H1 (cell line): ENCODE data around the gene THOC6. TPM values are rescaled to one million over a fixed set of nuclear protein-coding genes. Genes with fewer than 3 reads are reported as not detected.

Experiments
- CTCF ChIA-PET: fragments of 300-600 bp; sonication (Branson Sonifier 250); formaldehyde crosslinking; loops from one replicate; lab custom pipeline; 2021; ENCODE audit not compliant: partially characterized antibody; lab: Charles Lee
- POLR2A ChIA-PET: fragments of 300-600 bp; sonication (Branson Sonifier 250); formaldehyde crosslinking; loops from one replicate; lab custom pipeline; 2021; ENCODE audit warnings: inconsistent platforms; ENCODE audit not compliant: partially characterized antibody; lab: Charles Lee
- DNase-seq, 2 experiments: peaks; one replicate each; pipeline versions ENCODE4 v3.0.0 to v3.0.0-alpha.2; 2010 to 2022; ENCODE audit warnings: low spot score in 2 of 2, low read depth in 1 of 2, mixed read lengths in 1 of 2
- FAIRE-seq: peaks from 2 replicates; lab custom pipeline; 2011; peaks lifted over from hg19 to GRCh38; lab: Jason Lieb, UNC
- H2AFZ ChIP-seq: 2 replicates; pipeline ENCODE4 v1.8.1; 2012; ENCODE audit warnings: low read length, inconsistent platforms
- H2AK5ac ChIP-seq: 2 replicates; pipeline ENCODE4 v1.6.1; 2013; ENCODE audit warnings: low read depth, low read length
- H2BK120ac ChIP-seq: replicated peaks from 2 replicates; pipeline ENCODE3; 2013; ENCODE audit warnings: low read depth, low read length, inconsistent platforms
- H2BK12ac ChIP-seq: 2 replicates; pipeline ENCODE4 v1.6.1; 2013; ENCODE audit warnings: low read depth, low read length
- H2BK15ac ChIP-seq: 2 replicates; pipeline ENCODE4 v1.6.1; 2013; ENCODE audit warnings: low read length
- H2BK20ac ChIP-seq: 2 replicates; pipeline ENCODE4 v1.6.1; 2013; ENCODE audit warnings: low read length
- H2BK5ac ChIP-seq: 2 replicates; pipeline ENCODE4 v1.6.1; 2013; ENCODE audit warnings: low read depth, low read length
- H3K14ac ChIP-seq: 2 replicates; pipeline ENCODE4 v1.6.1; 2013; ENCODE audit warnings: inconsistent platforms; ENCODE audit not compliant: insufficient read length
- H3K18ac ChIP-seq: 2 replicates; pipeline ENCODE4 v1.6.1; 2013; ENCODE audit warnings: low read length; ENCODE audit errors: extremely low read depth
- H3K23ac ChIP-seq: 2 replicates; pipeline ENCODE4 v1.6.1; 2013; ENCODE audit warnings: inconsistent platforms; ENCODE audit not compliant: insufficient read length
- H3K23me2 ChIP-seq: 2 replicates; pipeline ENCODE4 v1.6.1; 2013; ENCODE audit warnings: low read depth, low read length
- H3K27ac ChIP-seq: 2 replicates; pipeline ENCODE4 v1.6.1; 2011; ENCODE audit warnings: low read depth, low read length, inconsistent platforms
- H3K27me3 ChIP-seq, 4 experiments: replicated peaks in 1 of 4; 1 replicate in 1 of 4; 2 replicates in 3 of 4; pipeline versions ENCODE4 v1.6.1 to v1.8.1; 2011 to 2013; ENCODE audit warnings: low read length in 3 of 4, mild to moderate bottlenecking in 3 of 4, inconsistent platforms in 2 of 4, mixed read lengths in 2 of 4, moderate library complexity in 1 of 4; ENCODE audit not compliant: control insufficient read depth in 3 of 4, insufficient read depth in 3 of 4; ENCODE audit errors: extremely low read depth in 1 of 4
- H3K36me3 ChIP-seq, 4 experiments: 2 replicates each; pipeline versions ENCODE4 v1.6.1 to v1.8.1; 2011 to 2013; ENCODE audit warnings: mild to moderate bottlenecking in 4 of 4, low read length in 3 of 4, moderate library complexity in 2 of 4, control low read depth in 1 of 4, inconsistent platforms in 1 of 4; ENCODE audit not compliant: insufficient read depth in 4 of 4, control insufficient read depth in 2 of 4
- H3K4ac ChIP-seq: replicated peaks from 2 replicates; pipeline ENCODE3; 2013; ENCODE audit warnings: low read length, low read depth, mixed read lengths, inconsistent platforms; ENCODE audit not compliant: insufficient read length
- H3K4me1 ChIP-seq, 4 experiments: replicated peaks in 1 of 4; 1 replicate in 1 of 4; 2 replicates in 3 of 4; pipeline versions ENCODE4 v1.6.1 to v1.8.1; 2011 to 2013; ENCODE audit warnings: low read length in 3 of 4, inconsistent platforms in 2 of 4, mixed read lengths in 1 of 4; ENCODE audit not compliant: insufficient read depth in 4 of 4, control insufficient read depth in 3 of 4
- H3K4me2 ChIP-seq, 2 experiments: 2 replicates each; pipeline versions ENCODE4 v1.6.1 to v1.8.1; 2011 to 2013; ENCODE audit warnings: low read depth in 2 of 2, low read length in 2 of 2, control low read depth in 1 of 2, inconsistent platforms in 1 of 2, mild to moderate bottlenecking in 1 of 2; ENCODE audit not compliant: insufficient read depth in 1 of 2
- H3K4me3 ChIP-seq, 4 experiments: fragments of 200-600, 300-600 bp in 1 of 4; sonication (generic), shearing (Covaris generic), sonication (Bioruptor Twin) in 1 of 4; 2 replicates each; pipeline versions ENCODE4 v1.5.1 to v1.8.1; 2011 to 2016; ENCODE audit warnings: low read length in 4 of 4, low read depth in 3 of 4, control low read depth in 2 of 4, inconsistent platforms in 2 of 4, mild to moderate bottlenecking in 2 of 4, mixed read lengths in 1 of 4, moderate library complexity in 1 of 4; ENCODE audit not compliant: insufficient read depth in 2 of 4; ENCODE audit errors: extremely low read depth in 1 of 4
- H3K56ac ChIP-seq: replicated peaks from 2 replicates; pipeline ENCODE3; 2013; ENCODE audit warnings: low read depth, mild to moderate bottlenecking, mixed read lengths, low read length, inconsistent platforms; ENCODE audit not compliant: insufficient read length
- H3K79me1 ChIP-seq: 2 replicates; pipeline ENCODE4 v1.6.1; 2013; ENCODE audit warnings: low read depth, low read length, control low read depth
- H3K79me2 ChIP-seq, 2 experiments: 2 replicates each; pipeline versions ENCODE4 v1.6.1 to v1.8.1; 2012 to 2013; ENCODE audit warnings: low read length in 2 of 2, mild to moderate bottlenecking in 2 of 2, inconsistent platforms in 1 of 2; ENCODE audit not compliant: insufficient read depth in 2 of 2, control insufficient read depth in 1 of 2
- H3K9ac ChIP-seq, 4 experiments: replicated peaks in 1 of 4; 1 replicate in 1 of 4; 2 replicates in 3 of 4; pipeline versions ENCODE4 v1.6.1 to v1.8.1; 2011 to 2013; ENCODE audit warnings: low read depth in 3 of 4, low read length in 3 of 4, control low read depth in 2 of 4, mild to moderate bottlenecking in 2 of 4, moderate library complexity in 2 of 4, inconsistent platforms in 1 of 4; ENCODE audit errors: extremely low read depth in 1 of 4
- H3K9me3 ChIP-seq, 2 experiments: 2 replicates each; pipeline versions ENCODE4 v1.6.1 to v1.8.1; 2012 to 2013; ENCODE audit warnings: mild to moderate bottlenecking in 2 of 2, moderate library complexity in 2 of 2, control low read depth in 1 of 2, inconsistent platforms in 1 of 2, low read depth in 1 of 2, low read length in 1 of 2, mixed read lengths in 1 of 2; ENCODE audit not compliant: insufficient read depth in 2 of 2
- H4K20me1 ChIP-seq, 2 experiments: replicated peaks in 1 of 2; 2 replicates each; pipeline versions ENCODE3 to v1.8.1; 2011 to 2013; ENCODE audit warnings: inconsistent platforms in 2 of 2, low read length in 2 of 2, mild to moderate bottlenecking in 1 of 2; ENCODE audit not compliant: insufficient read depth in 2 of 2, control insufficient read depth in 1 of 2
- H4K5ac ChIP-seq: 2 replicates; pipeline ENCODE4 v1.6.1; 2013; ENCODE audit warnings: low read length, low read depth, mixed read lengths, inconsistent platforms; ENCODE audit not compliant: insufficient read length
- H4K8ac ChIP-seq: 2 replicates; pipeline ENCODE4 v1.8.0; 2013; ENCODE audit warnings: mild to moderate bottlenecking, moderate library complexity, low read length, inconsistent platforms; ENCODE audit not compliant: insufficient read depth; ENCODE audit errors: extremely low read depth
- H4K91ac ChIP-seq: replicated peaks from 2 replicates; pipeline ENCODE3; 2013; ENCODE audit warnings: low read length, mixed read lengths, inconsistent platforms; ENCODE audit not compliant: insufficient read length
- BCL11A ChIP-seq, 2 experiments: IDR thresholded peaks; one replicate each; pipeline ENCODE4 v1.6.1; 2011; ENCODE audit warnings: low read depth in 2 of 2, low read length in 2 of 2, mild to moderate bottlenecking in 2 of 2
- EP300 ChIP-seq, 2 experiments: IDR thresholded peaks; 1 replicate in 1 of 2; 2 replicates in 1 of 2; pipeline ENCODE4 v1.6.1; 2011 to 2012; ENCODE audit warnings: low read depth in 2 of 2, low read length in 2 of 2, mild to moderate bottlenecking in 2 of 2, borderline replicate concordance in 1 of 2, inconsistent platforms in 1 of 2, moderate library complexity in 1 of 2
- NANOG ChIP-seq: IDR thresholded peaks from 2 replicates; pipeline ENCODE4 v1.6.1; 2011; ENCODE audit warnings: low read length, low read depth, mild to moderate bottlenecking, inconsistent platforms; ENCODE audit not compliant: insufficient read depth, poor library complexity, severe bottlenecking
- POLR2AphosphoS5 ChIP-seq: IDR thresholded peaks from 2 replicates; pipeline ENCODE4 v1.6.1; 2011; ENCODE audit warnings: low read depth, low read length
- POU5F1 ChIP-seq: IDR thresholded peaks from 2 replicates; pipeline ENCODE4 v1.6.1; 2011; ENCODE audit warnings: low read depth, mild to moderate bottlenecking, low read length, moderate library complexity
- SP4 ChIP-seq: IDR thresholded peaks from 2 replicates; pipeline ENCODE4 v1.6.1; 2012; ENCODE audit warnings: low read length, inconsistent platforms
- SUZ12 ChIP-seq: fragments of 200-600 bp; sonication (generic); IDR thresholded peaks from 2 replicates; pipeline ENCODE4 v1.6.1; 2012; ENCODE audit warnings: mild to moderate bottlenecking, inconsistent platforms, low read length, moderate library complexity, mixed read lengths
- TAF7 ChIP-seq: optimal IDR thresholded peaks from 2 replicates; pipeline ENCODE3; 2011; ENCODE audit warnings: low read depth, mild to moderate bottlenecking, inconsistent platforms, low read length, moderate library complexity, borderline replicate concordance
- WGBS, 2 experiments: shearing (Covaris generic) in 1 of 2; methylation state at CpG; one replicate each; pipeline versions ENCODE4 v1.1.6 to v1.1.7; 2013 to 2015; ENCODE audit warnings: low lambda C conversion rate in 2 of 2, mixed read lengths in 2 of 2, inconsistent platforms in 1 of 2, low coverage in 1 of 2, missing lambda C conversion rate in 1 of 2; ENCODE audit not compliant: insufficient replicate concordance in 2 of 2, insufficient coverage in 1 of 2, insufficient read length in 1 of 2; ENCODE audit errors: extremely low coverage in 1 of 2, missing lambda C conversion rate in 1 of 2; 5-methylcytosine and 5-hydroxymethylcytosine counted together
- polyA plus RNA-seq, 7 experiments: library from polyadenylated mRNA; depleted of rRNA in 3 of 7; stranded (reverse) in 5 of 7; unstranded in 2 of 7; fragments of >200 nt in 5 of 7; fragments of 200-250 nt in 2 of 7; gene quantifications; 1 replicate in 5 of 7; 2 replicates in 1 of 7; 4 replicates in 1 of 7; pipeline versions ENCODE4 v1.2.1 to v1.2.3, GENCODE V29; 2011 to 2013; ENCODE audit warnings: missing spikeins in 2 of 7, mixed read lengths in 2 of 7
- total RNA-seq: library from RNA; stranded (reverse); fragmentation: NEBNext Ultra II Directional; extraction: Animal tissue kit (Norgen Biotek cat#: 25700); gene quantifications from 2 replicates; pipeline ENCODE4 v1.2.1, GENCODE V29; 2021
- TF ChIP-seq, protein P1 (sequence below): IDR thresholded peaks from 2 replicates; pipeline ENCODE4 v1.6.1; 2011; ENCODE audit warnings: low read length, improper control_type of control experiment

The THOC6 gene
- total and polyA plus RNA-seq, 2 of the 8 experiments (the other 6 are each of a cell fraction or from before 2014, with no cell fraction given), result 78.5 to 111 TPM

DNA sequence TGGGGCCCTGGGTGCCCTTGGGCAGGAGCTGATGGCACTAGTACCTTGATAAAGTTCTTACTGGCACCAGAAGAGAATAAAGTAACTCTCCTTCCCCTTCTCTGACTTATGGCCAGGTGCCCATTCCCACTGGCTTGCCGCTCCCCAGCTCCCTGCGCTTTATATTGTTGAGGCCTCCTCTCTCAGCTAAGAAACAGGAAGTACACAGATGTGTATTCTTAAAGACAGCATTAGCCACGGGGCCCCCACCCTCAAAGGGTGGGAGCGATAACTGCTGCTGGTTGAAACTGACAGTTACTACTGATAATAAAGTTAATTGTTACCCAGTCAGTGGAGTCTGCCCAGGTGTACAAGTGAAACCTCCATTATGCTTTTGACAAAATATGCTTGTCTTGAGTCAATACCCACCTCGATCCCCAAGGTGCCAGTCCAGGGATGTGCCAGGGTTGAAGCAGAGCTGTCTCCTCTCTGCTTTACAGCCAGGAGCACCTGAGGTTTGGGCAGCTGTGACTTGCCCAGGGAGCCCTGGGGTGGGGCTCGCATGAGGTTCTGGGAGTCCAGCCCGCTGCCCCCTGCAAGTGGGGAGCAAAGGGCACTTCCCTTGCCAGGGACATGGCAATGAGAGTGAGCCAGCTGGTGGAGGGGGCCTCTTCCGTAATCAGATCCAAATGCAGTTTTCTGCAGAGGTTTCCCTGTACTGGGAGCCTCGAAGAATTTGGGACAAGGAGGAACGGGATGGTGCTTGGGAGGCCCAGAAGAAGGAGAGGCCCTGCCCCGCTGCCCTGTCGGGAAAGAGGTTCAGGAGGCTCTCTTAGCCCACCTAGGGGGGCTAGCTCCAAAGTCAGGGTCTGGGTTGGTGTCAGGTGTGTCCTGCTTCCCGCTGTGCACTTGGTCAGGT is 16.5 kb upstream of the THOC6 start:
- Histone ChIP-seq H2BK20ac (peak overlapping the region; percentile 40), H3K79me1 (no peaks in the 10 kb centered on the region; the same call in 1 of the 2 replicates), H4K5ac (peak overlapping the region; percentile 63), H3K14ac (peak overlapping the region; percentile 14), H3K4ac (peak overlapping the region; percentile 99), H3K27ac (peak overlapping the region; percentile 96), H3K4me1 (peaks cover 17 to 50% (median 41%) of the 10 kb centered on the region in 4 experiments), H3K4me2 (peak overlapping the region; percentile 84 to 88), H4K20me1 (no peaks in the 10 kb centered on the region), H3K4me3 (peak overlapping the region; percentile 20 to 60 (median 46)), H3K56ac (peak overlapping the region; percentile 96), H3K36me3 (peaks cover 0 to 3% (median 0%) of the 10 kb centered on the region in 4 experiments; a peak in 1 of 8 replicates), H3K9ac (peak overlapping the region in 3 of 4 experiments; percentile 84 to 87 (median 85); a peak in 5 of 7 replicates), H2AK5ac (peak overlapping the region; percentile 94), H2BK120ac (peak overlapping the region; percentile 85), H3K23ac (no peak overlapping the region), H4K91ac (peak overlapping the region; percentile 100), H3K18ac (peak overlapping the region; percentile 100), H3K9me3 (no peaks in the 10 kb centered on the region), H2BK5ac (peak overlapping the region; percentile 100), H3K23me2 (peaks cover 19% of the 10 kb centered on the region), H2AFZ (no peak overlapping the region), H2BK15ac (0 out of 2 replicates have a peak overlapping the region, but pooled peaks have one; percentile 6), H2BK12ac (peak overlapping the region; percentile 99), H3K79me2 (peaks cover 0 to 6% of the 10 kb centered on the region in 2 experiments; a peak in 1 of 4 replicates), H3K27me3 (no peaks in the 10 kb centered on the region; a peak in 1 of 7 replicates), H4K8ac (peak overlapping the region; percentile 69)
- WGBS, 2 experiments, result 43% methylated on average over 13 of the region's 13 CpGs; no CpG with 5 or more reads in 1 of the 2 experiments
- FAIRE-seq (no peak), DNase-seq (no peak)
- ChIA-PET POLR2A (interaction anchor here (0.6 to 35.7 kb wide), 19 partner anchors 10 to 102 kb away, joined by 3 to 1808 read pairs (median 7); partner anchors contain the start of genes BICDL2, CLDN6, CLDN9 and HCFC1R1), CTCF (interaction anchor here (0.8 to 17.3 kb wide), 6 partner anchors 21 to 136 kb away, joined by 3 to 639 read pairs (median 5); partner anchors contain the start of genes BICDL2, CLDN6, HCFC1R1 and THOC6)
- TF ChIP-seq SUZ12, result no peak
- no peak for TF ChIP-seq NANOG
- no peak for TF ChIP-seq POLR2AphosphoS5
- no peak for TF ChIP-seq EP300 (IDR thresholded peaks at IDR 0.05; ENCODE audit: borderline replicate concordance in 1 of 2, low read depth in 2 of 2, low read length in 2 of 2)
- TF ChIP-seq BCL11A (IDR thresholded peaks at IDR 0.05; ENCODE audit: low read depth in 2 of 2, low read length in 2 of 2), result no peak
- TF ChIP-seq, protein P1, sequence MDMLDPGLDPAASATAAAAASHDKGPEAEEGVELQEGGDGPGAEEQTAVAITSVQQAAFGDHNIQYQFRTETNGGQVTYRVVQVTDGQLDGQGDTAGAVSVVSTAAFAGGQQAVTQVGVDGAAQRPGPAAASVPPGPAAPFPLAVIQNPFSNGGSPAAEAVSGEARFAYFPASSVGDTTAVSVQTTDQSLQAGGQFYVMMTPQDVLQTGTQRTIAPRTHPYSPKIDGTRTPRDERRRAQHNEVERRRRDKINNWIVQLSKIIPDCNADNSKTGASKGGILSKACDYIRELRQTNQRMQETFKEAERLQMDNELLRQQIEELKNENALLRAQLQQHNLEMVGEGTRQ, result no peak
- TF ChIP-seq POU5F1, result no peak
- no peak for TF ChIP-seq TAF7
- no peak for TF ChIP-seq SP4
